ENCODE results near the gene SPG11.
A peak's percentile ranks its signal among the peaks of the same experiment; 100 is the strongest.
"Not testable (repeated sequence)": the region's sequence is repeated elsewhere in the genome, so short reads cannot be mapped to it uniquely, and the experiment has no call there.

Gene SPG11

GRCh38 chr15:44663410-44664308 lies at the start of gene SPG11:
Gene SPG11 (minus strand): TSS chr15:44663662. CDS start chr15:44663647, 15 bp downstream.
- peak; percentile 67 for DNase-seq

- DNase-seq: no peak
These were observed 49.0 kb upstream of the SPG11 start for GRCh38 chr15:44712346-44713005.

GRCh38 chr15:44711743-44712345 lies 48.4 kb upstream of the SPG11 start:
- no peak for DNase-seq

GRCh38 chr15:44711096-44711742 lies 47.8 kb upstream of the SPG11 start, which contains the start of the genes B2M and PATL2:
Gene B2M (plus strand): TSS chr15:44711517. CDS start chr15:44711547, 30 bp downstream.
Gene PATL2 (minus strand): TSS chr15:44711323. CDS start chr15:44676490, 34,833 bp downstream.
- peak; percentile 59 for DNase-seq

- DNase-seq: no peak
These were observed 47.0 kb upstream of the SPG11 start for GRCh38 chr15:44710236-44711095.

- DNase-seq: no peak
These were observed 43.6 kb upstream of the SPG11 start for GRCh38 chr15:44706946-44707636.

GRCh38 chr15:44706401-44706800 lies 42.9 kb upstream of the SPG11 start:
- DNase-seq: no peak

GRCh38 chr15:44705986-44706385 lies 42.5 kb upstream of the SPG11 start:
- no peak for DNase-seq

GRCh38 chr15:44700676-44701075 lies 37.2 kb upstream of the SPG11 start:
- not testable (repeated sequence) for DNase-seq

GRCh38 chr15:44698641-44699040 lies 35.2 kb upstream of the SPG11 start:
- no peak for DNase-seq

- DNase-seq: no peak
These were observed 33.6 kb upstream of the SPG11 start for GRCh38 chr15:44697014-44697413.

GRCh38 chr15:44695294-44695693 lies 31.8 kb upstream of the SPG11 start:
- no peak for DNase-seq

GRCh38 chr15:44694416-44694815 lies 31.0 kb upstream of the SPG11 start:
- no peak for DNase-seq

- DNase-seq: no peak
These were observed 29.2 kb upstream of the SPG11 start for GRCh38 chr15:44692659-44693058.

- not testable (repeated sequence) for DNase-seq
These were observed 26.8 kb upstream of the SPG11 start for GRCh38 chr15:44690245-44690644.

- DNase-seq: not testable (repeated sequence)
These were observed 25.9 kb upstream of the SPG11 start for GRCh38 chr15:44689318-44689717.

- peak; percentile 9 for DNase-seq
These were observed 19.6 kb upstream of the SPG11 start for GRCh38 chr15:44682809-44683682.

- DNase-seq: no peak
These were observed 18.7 kb upstream of the SPG11 start for GRCh38 chr15:44682211-44682610.

GRCh38 chr15:44676676-44677075 lies 13.2 kb upstream of the SPG11 start:
- DNase-seq: no peak

- no peak for DNase-seq
These were observed 12.4 kb upstream of the SPG11 start for GRCh38 chr15:44675911-44676310.

Data from NCI-H187 treated with DMSO at 0.1 percent for 48 hours (cell line).